PFSK-1 (cell line): ENCODE results near the gene WFDC8.

Experiments used
- POLR2AphosphoS5 ChIP-seq: IDR thresholded peaks from 2 replicates; pipeline ENCODE4 v1.6.1; 2012; ENCODE audit warnings: low read depth, mild to moderate bottlenecking, control low read depth, low read length, moderate library complexity
- TAF1 ChIP-seq: IDR thresholded peaks from 2 replicates; pipeline ENCODE4 v1.6.1; 2012; ENCODE audit warnings: low read length, control low read depth, borderline replicate concordance; ENCODE audit not compliant: insufficient read depth

DNA sequence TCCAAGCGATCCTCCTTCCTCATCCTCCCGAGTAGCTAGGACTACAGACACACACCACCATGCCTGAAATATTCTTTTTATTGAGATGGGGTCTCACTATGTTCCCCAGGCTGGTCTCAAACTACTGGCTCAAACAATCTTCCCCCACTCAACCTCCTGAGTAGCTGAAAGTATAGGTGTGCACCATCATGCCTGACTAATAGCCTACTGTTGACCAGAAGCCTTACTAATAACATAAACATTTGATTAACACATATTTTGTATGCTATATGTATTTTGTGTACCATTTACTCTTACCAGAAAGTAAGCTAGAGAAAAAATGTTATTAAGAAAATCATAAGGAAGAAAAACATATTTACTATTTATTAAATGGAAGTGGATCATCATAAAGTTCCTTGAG, 38.5 kb upstream of the WFDC8 start:
- TF ChIP-seq TAF1 (no peak), POLR2AphosphoS5 (no peak)
